GM12874 (cell line): ENCODE data around the gene SPX.

Source experiments
- CTCF ChIP-seq: IDR thresholded peaks from 2 replicates; pipeline ENCODE4 v1.5.1; 2011; ENCODE audit warnings: low read depth, mild to moderate bottlenecking, control low read depth, low read length, moderate library complexity; ENCODE audit not compliant: insufficient read depth

Gene SPX

GRCh38 chr12:21562859-21563258 is 36.8 kb downstream of the SPX start:
- no peak for TF ChIP-seq CTCF

GRCh38 chr12:21566223-21566906 is 40.3 kb downstream of the SPX start:
- no peak for TF ChIP-seq CTCF

- TF ChIP-seq CTCF: no peak
Observed at GRCh38 chr12:21566907-21567394, 40.9 kb downstream of the SPX start.

- TF ChIP-seq CTCF: no peak
Observed at GRCh38 chr12:21568115-21568514, 42.0 kb downstream of the SPX start.

GRCh38 chr12:21571046-21571445 is 45.0 kb downstream of the SPX start:
- TF ChIP-seq CTCF: no peak

- TF ChIP-seq CTCF: no peak
Observed at GRCh38 chr12:21573733-21574358, 47.8 kb downstream of the SPX start.

GRCh38 chr12:21576431-21576830 is 50.3 kb downstream of the SPX start:
- no peak for TF ChIP-seq CTCF
